ENCODE measurements around the gene TEX54. TPM values are rescaled to one million over a fixed set of nuclear protein-coding genes. Genes with fewer than 3 reads are reported as not detected.

TEX54 gene
- polyA plus RNA-seq, 2 of the 4 experiments (the other 2 are of a cell fraction): not detected

DNA sequence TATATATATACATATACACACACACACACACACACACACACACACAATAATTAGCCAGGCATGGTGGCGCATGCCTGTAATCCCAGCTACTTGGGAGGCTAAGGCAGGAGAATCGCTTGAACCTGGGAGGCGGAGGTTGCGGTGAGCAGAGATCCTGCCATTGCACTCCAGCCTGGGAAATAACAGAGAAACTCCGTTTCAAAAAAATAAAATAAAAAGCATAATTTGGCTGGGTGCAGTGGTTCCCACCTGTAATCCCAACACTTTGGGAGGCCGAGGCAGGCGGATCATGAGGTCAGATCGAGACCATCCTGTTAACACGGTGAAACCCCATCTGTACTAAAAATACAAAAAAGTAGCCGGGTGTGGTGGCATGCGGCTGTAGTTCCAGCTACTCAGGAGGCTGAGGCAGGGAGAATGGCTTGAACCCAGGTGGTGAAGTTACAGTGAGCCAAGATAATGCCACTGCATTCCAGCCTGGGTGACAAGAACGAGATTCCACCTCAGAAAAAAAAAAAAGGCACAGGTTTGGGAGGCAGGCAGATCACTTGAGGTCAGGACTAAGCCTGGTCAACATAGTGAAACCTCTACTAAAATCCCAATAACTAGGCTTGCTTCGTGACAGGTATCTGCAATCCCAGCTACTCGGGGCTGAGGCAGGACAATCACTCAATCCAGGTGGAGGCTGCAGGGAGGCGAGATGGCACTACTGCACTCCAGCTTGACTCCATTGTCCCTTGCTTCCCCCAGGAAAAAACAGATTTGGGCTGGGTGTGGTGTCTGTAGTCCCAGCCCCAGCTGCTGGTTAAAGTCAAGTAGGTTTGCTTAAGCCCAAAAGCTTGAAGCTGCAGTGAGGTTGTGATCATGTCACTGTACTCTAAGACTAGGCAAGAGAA is 18.5 kb upstream of the TEX54 start (continued):
- TF ChIP-seq, protein P1, sequence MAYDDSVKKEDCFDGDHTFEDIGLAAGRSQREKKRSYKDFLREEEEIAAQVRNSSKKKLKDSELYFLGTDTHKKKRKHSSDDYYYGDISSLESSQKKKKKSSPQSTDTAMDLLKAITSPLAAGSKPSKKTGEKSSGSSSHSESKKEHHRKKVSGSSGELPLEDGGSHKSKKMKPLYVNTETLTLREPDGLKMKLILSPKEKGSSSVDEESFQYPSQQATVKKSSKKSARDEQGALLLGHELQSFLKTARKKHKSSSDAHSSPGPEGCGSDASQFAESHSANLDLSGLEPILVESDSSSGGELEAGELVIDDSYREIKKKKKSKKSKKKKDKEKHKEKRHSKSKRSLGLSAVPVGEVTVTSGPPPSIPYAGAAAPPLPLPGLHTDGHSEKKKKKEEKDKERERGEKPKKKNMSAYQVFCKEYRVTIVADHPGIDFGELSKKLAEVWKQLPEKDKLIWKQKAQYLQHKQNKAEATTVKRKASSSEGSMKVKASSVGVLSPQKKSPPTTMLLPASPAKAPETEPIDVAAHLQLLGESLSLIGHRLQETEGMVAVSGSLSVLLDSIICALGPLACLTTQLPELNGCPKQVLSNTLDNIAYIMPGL (CRISPR knock-in tag; IDR thresholded peaks at IDR 0.05; ENCODE audit: borderline replicate concordance): no peak
- TF ChIP-seq RFX5 (IDR thresholded peaks at IDR 0.05): no peak
- peak; percentile 93 for TF ChIP-seq HOXA7 (CRISPR knock-in tag; IDR thresholded peaks at IDR 0.05)
- TF ChIP-seq KDM1A (IDR thresholded peaks at IDR 0.05; ENCODE audit: low read depth): no peak
- peak; percentile 97 for TF ChIP-seq POLR2AphosphoS2 (conservative IDR thresholded peaks at IDR 0.05; ENCODE audit: low read length)
- TF ChIP-seq PHF8 (IDR thresholded peaks at IDR 0.05; ENCODE audit: borderline replicate concordance, low read depth): no peak
- TF ChIP-seq EHF (CRISPR knock-in tag; IDR thresholded peaks at IDR 0.05): 0 out of 2 replicates have a peak, but pooled peaks have one; percentile 34
- peak; percentile 28 for TF ChIP-seq TFCP2L1 (CRISPR knock-in tag; IDR thresholded peaks at IDR 0.05)

DNA sequence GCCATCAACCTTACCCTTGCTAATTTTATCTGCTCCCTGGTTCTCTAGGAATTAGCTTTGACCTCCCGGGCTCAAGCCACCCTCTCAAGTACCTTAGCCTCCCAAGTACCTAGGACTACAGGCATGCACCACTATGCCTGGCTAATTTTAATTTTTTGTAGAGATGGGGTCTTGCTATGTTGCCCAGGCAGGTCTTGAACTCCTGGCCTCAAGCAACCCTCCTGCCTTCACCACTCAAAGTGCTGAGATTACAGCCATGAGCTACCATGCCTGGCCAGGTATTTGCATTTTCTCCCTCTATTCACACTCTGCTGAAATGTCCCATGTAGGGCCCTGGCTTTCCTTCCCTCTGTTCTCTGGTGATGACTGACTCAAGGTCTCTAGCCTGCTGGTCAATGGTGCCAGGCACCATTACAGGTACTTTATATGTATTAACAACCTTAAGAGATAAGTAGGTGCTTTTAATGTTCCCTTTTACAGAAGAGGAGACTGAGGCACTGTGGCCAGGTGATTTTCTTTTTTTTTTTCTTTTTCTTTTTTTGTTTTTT is 15.2 kb upstream of the TEX54 start:
- POLR2A ChIA-PET: no interaction called here
- no peak for FAIRE-seq
- Histone ChIP-seq H3K4me1 (peaks cover 19% of the 10 kb centered on the region), H3K4me2 (no peak overlapping the region), H3K27ac (no peak overlapping the region), H3K4me3 (no peak overlapping the region), H3K9me3 (no peaks in the 10 kb centered on the region)
- ATAC-seq: no peak
- no peak for DNase-seq (ENCODE audit: low read depth in 1 of 2, low spot score in 1 of 2)
- WGBS (ENCODE audit: missing lambda C conversion rate): 22% methylated on average over 1 of the region's 1 CpG
- TF ChIP-seq FOSL2 (IDR thresholded peaks at IDR 0.05) (no peak), FOSL2 (CRISPR knock-in tag; IDR thresholded peaks at IDR 0.05) (no peak), RARB (CRISPR knock-in tag; IDR thresholded peaks at IDR 0.05) (no peak), KDM5A (IDR thresholded peaks at IDR 0.05) (no peak), BHLHE40 (IDR thresholded peaks at IDR 0.05; ENCODE audit: low read depth, low read length) (no peak), EHF (CRISPR knock-in tag; IDR thresholded peaks at IDR 0.05) (no peak), HEYL (CRISPR knock-in tag; IDR thresholded peaks at IDR 0.05) (no peak), HOXA7 (CRISPR knock-in tag; IDR thresholded peaks at IDR 0.05) (no peak), SREBF2 (IDR thresholded peaks at IDR 0.05) (no peak), TFCP2L1 (CRISPR knock-in tag; IDR thresholded peaks at IDR 0.05) (no peak), HOXB13 (CRISPR knock-in tag; IDR thresholded peaks at IDR 0.05; ENCODE audit: low read depth) (no peak), EHMT2 (IDR thresholded peaks at IDR 0.05; ENCODE audit: low read depth) (no peak), RFX5 (IDR thresholded peaks at IDR 0.05) (no peak), CHD4 (IDR thresholded peaks at IDR 0.05; ENCODE audit: borderline replicate concordance) (no peak)
- TF ChIP-seq, protein P2, sequence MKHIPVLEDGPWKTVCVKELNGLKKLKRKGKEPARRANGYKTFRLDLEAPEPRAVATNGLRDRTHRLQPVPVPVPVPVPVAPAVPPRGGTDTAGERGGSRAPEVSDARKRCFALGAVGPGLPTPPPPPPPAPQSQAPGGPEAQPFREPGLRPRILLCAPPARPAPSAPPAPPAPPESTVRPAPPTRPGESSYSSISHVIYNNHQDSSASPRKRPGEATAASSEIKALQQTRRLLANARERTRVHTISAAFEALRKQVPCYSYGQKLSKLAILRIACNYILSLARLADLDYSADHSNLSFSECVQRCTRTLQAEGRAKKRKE (CRISPR knock-in tag; IDR thresholded peaks at IDR 0.05; ENCODE audit: low read depth): no peak
- CTCF ChIA-PET: interaction anchor here (0.5 to 1.9 kb wide), 3 partner anchors 14 to 61 kb away, joined by 3 to 4 read pairs (median 4); no protein-coding TSS in a partner anchor

- WGBS (ENCODE audit: missing lambda C conversion rate): 69% methylated on average over 3 of the region's 3 CpGs
- no peak for FAIRE-seq
- H3K9me3 ChIP-seq: no peaks in the 10 kb centered on the region
- H3K27ac ChIP-seq: no peak overlapping the region
- H3K4me1 ChIP-seq: peaks cover 8% of the 10 kb centered on the region; the same call in 2 of the 3 replicates
- TF ChIP-seq, protein P1 (CRISPR knock-in tag; IDR thresholded peaks at IDR 0.05; ENCODE audit: borderline replicate concordance): no peak
- no peak for TF ChIP-seq SMC3 (IDR thresholded peaks at IDR 0.05)
- no peak for TF ChIP-seq MAZ (IDR thresholded peaks at IDR 0.05; ENCODE audit: borderline replicate concordance, low read depth, low read length)
- TF ChIP-seq HEYL (CRISPR knock-in tag; IDR thresholded peaks at IDR 0.05): no peak
- TF ChIP-seq KDM5A (IDR thresholded peaks at IDR 0.05): no peak
- TF ChIP-seq POLR2A (IDR thresholded peaks at IDR 0.05; ENCODE audit: low read length): no peak
- TF ChIP-seq KDM1A (IDR thresholded peaks at IDR 0.05; ENCODE audit: low read depth): no peak
- TF ChIP-seq, protein P3, sequence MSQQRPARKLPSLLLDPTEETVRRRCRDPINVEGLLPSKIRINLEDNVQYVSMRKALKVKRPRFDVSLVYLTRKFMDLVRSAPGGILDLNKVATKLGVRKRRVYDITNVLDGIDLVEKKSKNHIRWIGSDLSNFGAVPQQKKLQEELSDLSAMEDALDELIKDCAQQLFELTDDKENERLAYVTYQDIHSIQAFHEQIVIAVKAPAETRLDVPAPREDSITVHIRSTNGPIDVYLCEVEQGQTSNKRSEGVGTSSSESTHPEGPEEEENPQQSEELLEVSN (IDR thresholded peaks at IDR 0.05; ENCODE audit: borderline replicate concordance, low read depth): no peak
- no peak for TF ChIP-seq CBX8 (IDR thresholded peaks at IDR 0.05)
- TF ChIP-seq, protein P4, sequence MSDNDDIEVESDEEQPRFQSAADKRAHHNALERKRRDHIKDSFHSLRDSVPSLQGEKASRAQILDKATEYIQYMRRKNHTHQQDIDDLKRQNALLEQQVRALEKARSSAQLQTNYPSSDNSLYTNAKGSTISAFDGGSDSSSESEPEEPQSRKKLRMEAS (IDR thresholded peaks at IDR 0.05): no peak
- TF ChIP-seq NR3C1 (IDR thresholded peaks at IDR 0.05): no peak
- no peak for TF ChIP-seq FOXS1 (CRISPR knock-in tag; IDR thresholded peaks at IDR 0.05)
- ATAC-seq: no peak
- no peak for DNase-seq (ENCODE audit: low read depth in 1 of 2, low spot score in 1 of 2)
- ChIA-PET POLR2A (no interaction called here), CTCF (interaction anchor here (1.9 kb wide), 1 partner anchor 59 kb away, joined by 4 read pairs; no protein-coding TSS in a partner anchor)
- H3K4me3 ChIP-seq: no peak overlapping the region
- no peak overlapping the region for H3K4me2 ChIP-seq
These were observed 13.5 kb upstream of the TEX54 start for GRCh38 chr11:62846177-62846576.
